ENCODE measurements around the gene DCST1.

DNA sequence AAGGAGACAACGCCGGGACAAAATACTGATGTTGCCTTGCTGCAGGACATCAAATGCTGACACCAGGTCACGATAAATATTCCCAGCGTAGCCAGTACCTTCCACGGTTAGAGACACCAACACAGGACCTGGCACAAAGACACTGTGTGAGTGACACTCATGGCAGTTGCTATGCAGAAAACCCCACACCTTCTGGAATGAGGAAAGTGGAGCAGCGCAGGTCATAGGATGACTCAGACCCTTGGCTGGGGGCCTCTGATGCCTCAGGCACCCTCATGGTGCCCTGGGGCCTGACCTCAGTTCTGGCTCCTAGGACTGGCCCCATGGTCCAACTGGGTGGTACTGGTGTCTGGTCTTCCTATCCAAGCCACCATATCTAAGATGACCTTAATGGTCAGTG, 7.0 kb upstream of the DCST1 start:
- TF ChIP-seq, protein P1, sequence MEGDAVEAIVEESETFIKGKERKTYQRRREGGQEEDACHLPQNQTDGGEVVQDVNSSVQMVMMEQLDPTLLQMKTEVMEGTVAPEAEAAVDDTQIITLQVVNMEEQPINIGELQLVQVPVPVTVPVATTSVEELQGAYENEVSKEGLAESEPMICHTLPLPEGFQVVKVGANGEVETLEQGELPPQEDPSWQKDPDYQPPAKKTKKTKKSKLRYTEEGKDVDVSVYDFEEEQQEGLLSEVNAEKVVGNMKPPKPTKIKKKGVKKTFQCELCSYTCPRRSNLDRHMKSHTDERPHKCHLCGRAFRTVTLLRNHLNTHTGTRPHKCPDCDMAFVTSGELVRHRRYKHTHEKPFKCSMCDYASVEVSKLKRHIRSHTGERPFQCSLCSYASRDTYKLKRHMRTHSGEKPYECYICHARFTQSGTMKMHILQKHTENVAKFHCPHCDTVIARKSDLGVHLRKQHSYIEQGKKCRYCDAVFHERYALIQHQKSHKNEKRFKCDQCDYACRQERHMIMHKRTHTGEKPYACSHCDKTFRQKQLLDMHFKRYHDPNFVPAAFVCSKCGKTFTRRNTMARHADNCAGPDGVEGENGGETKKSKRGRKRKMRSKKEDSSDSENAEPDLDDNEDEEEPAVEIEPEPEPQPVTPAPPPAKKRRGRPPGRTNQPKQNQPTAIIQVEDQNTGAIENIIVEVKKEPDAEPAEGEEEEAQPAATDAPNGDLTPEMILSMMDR (conservative IDR thresholded peaks at IDR 0.05; ENCODE audit: low read depth, low read length), result no peak
- TF ChIP-seq EZH2 (IDR thresholded peaks at IDR 0.05; ENCODE audit: low read length, unreplicated experiment) (no peak), EZH2phosphoT487 (IDR thresholded peaks at IDR 0.05; ENCODE audit: borderline replicate concordance, low read length) (no peak)
